Adrenal gland (tissue), 12 donors: ENCODE results near the gene ARHGAP44. TPM values are rescaled to one million over a fixed set of nuclear protein-coding genes. Genes with fewer than 3 reads are reported as not detected.

ENCODE experiments used
- DNase-seq, 7 donors: peaks; one replicate each; pipeline ENCODE4 v3.0.0-alpha.2; 2019 to 2020
- H3K27ac ChIP-seq, 5 donors: fragments of 200-600 bp; sonication (generic) in 4 of 5; 1 replicate in 3 of 5; 2 replicates in 2 of 5; pipeline versions ENCODE4 v1.5.1 to v1.8.0; 2016 to 2020; ENCODE audit warnings: mild to moderate bottlenecking in 1 of 5
- H3K27me3 ChIP-seq: fragments of 200-600 bp; 2 replicates; pipeline ENCODE4 v1.8.0; 2021
- H3K36me3 ChIP-seq, 2 donors: fragments of 200-600 bp; replicated peaks in 1 of 2; 1 replicate in 1 of 2; 2 replicates in 1 of 2; pipeline versions ENCODE4 v1.5.1 to v1.8.0; 2018 to 2022
- H3K4me1 ChIP-seq, 2 donors: fragments of 200-600 bp; replicated peaks in 1 of 2; 1 replicate in 1 of 2; 2 replicates in 1 of 2; pipeline versions ENCODE4 v1.5.1 to v1.8.0; 2018 to 2021
- H3K4me3 ChIP-seq, 4 donors: fragments of 200-600 bp; sonication (generic) in 3 of 4; one replicate each; pipeline ENCODE4 v1.5.1; 2016 to 2018
- H3K9me3 ChIP-seq, 3 donors: fragments of 200-600 bp; sonication (generic) in 1 of 3; replicated peaks in 1 of 3; 1 replicate in 2 of 3; 2 replicates in 1 of 3; pipeline versions ENCODE4 v1.5.1 to v1.8.0; 2016 to 2021
- CTCF ChIP-seq, 6 experiments: fragments of 450-650 bp in 4 of 6; fragments of 200-600 bp in 2 of 6; sonication (generic) in 1 of 6; IDR thresholded peaks; 1 replicate in 5 of 6; 2 replicates in 1 of 6; pipeline versions ENCODE4 v1.5.1 to v1.8.0; 2016 to 2021; ENCODE audit warnings: antibody characterized with exemption in 6 of 6, mild to moderate bottlenecking in 2 of 6, moderate library complexity in 1 of 6
- POLR2A ChIP-seq, 2 donors: fragments of 450-650 bp; IDR thresholded peaks; one replicate each; pipeline ENCODE4 v1.6.1; 2017; ENCODE audit warnings: antibody characterized with exemption in 2 of 2, mild to moderate bottlenecking in 2 of 2, moderate library complexity in 1 of 2
- WGBS, 4 donors: extraction: QIAGEN DNeasy Blood & Tissue Kit in 2 of 4; methylation state at CpG; one replicate each; pipeline versions ENCODE4 v1.1.5 to v1.1.7; 2013 to 2017; 5-methylcytosine and 5-hydroxymethylcytosine counted together
- intact Hi-C, 2 donors: fragments of 100-400 bp; cut with DNase I; formaldehyde crosslinking; loops; one replicate each; pipeline versions ENCODE4 v1.14.1 to v1.15.0; 2022 to 2023
- polyA plus RNA-seq, 3 donors: library from polyadenylated mRNA; stranded (reverse); fragments of 200-250 nt in 2 of 3; fragments of 350-450 nt in 1 of 3; fragmentation: Illumina TruSeq in 1 of 3; extraction: RNeasy Lipid Tissue Mini Kit (QIAGEN cat#74804) in 1 of 3; gene quantifications; one replicate each; pipeline ENCODE4 v1.2.3, GENCODE V29; 2013 to 2014
- total RNA-seq, 9 donors: library from RNA; depleted of rRNA in 4 of 9; stranded (reverse); fragments of >200 nt in 4 of 9; fragments of 120-200 nt in 1 of 9; fragmentation: NEBNext Ultra II Directional in 1 of 9; extraction: Animal tissue kit (Norgen Biotek cat#: 25700) in 1 of 9; gene quantifications; one replicate each; pipeline versions ENCODE4 v1.1.0 to v1.2.4, GENCODE V29; 2013 to 2023
- donor health status: healthy with polysubstance abuse.
- donor health status: Bipolar disorder and iron deficiency.
- donor health status: DM: yes; HTN: yes; CAD: no.
- donor health status: DM: no; HTN: no; CAD: no.
- donor health status: DM: no; HTN: no; CAD: no.
- donor health status: DM: yes; HTN: yes; CAD: no.

Gene ARHGAP44
- total and polyA plus RNA-seq, 12 donors = 1.1 to 45.2 (median 2.6) TPM

GRCh38 chr17:12911239-12911638, 121.9 kb downstream of the ARHGAP44 start:
- no peaks in the 10 kb centered on the region for H3K27me3 ChIP-seq
- WGBS, 4 donors = 50 to 68% (median 59%) methylated on average over 4 of the region's 4 CpGs

DNA sequence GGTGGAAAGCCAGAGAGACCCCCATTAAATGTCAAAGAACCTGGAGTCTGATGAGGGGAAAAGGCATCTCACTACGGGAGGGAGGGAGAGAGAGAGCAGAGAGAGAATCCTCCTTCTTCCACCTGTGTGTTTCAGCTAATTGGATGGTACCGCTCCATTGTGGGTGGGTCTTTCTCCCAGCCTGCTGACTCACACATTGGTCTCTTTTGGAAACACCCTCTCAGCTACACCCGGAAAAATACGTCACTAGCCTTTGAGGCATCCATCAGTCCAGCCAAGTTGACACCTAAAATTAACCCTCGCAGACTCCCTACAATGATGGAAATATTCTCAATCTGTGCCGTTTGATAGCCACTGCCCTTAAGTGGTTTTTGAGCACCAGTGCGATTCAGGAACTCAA, 128.1 kb downstream of the ARHGAP44 start:
- no peak for DNase-seq
- Histone ChIP-seq H3K36me3 (no peaks in the 10 kb centered on the region), H3K27ac (no peak overlapping the region), H3K4me3 (no peak overlapping the region), H3K4me1 (no peaks in the 10 kb centered on the region), H3K27me3 (no peaks in the 10 kb centered on the region), H3K9me3 (no peaks in the 10 kb centered on the region)
- 77 to 84% (median 80%) methylated on average over 7 of the region's 7 CpGs for WGBS, 4 donors
- no peak for TF ChIP-seq POLR2A (IDR thresholded peaks at IDR 0.05)
- no peak for TF ChIP-seq CTCF (IDR thresholded peaks at IDR 0.05)
- intact Hi-C loops = no loop called here

More at GRCh38 chr17:12911239-12911638, 121.9 kb downstream of the ARHGAP44 start:
- H3K4me1 ChIP-seq = no peaks in the 10 kb centered on the region
- no peak for DNase-seq
- no peak overlapping the region for H3K27ac ChIP-seq
- TF ChIP-seq CTCF (IDR thresholded peaks at IDR 0.05) (no peak), POLR2A (IDR thresholded peaks at IDR 0.05) (no peak)
- no peaks in the 10 kb centered on the region for H3K9me3 ChIP-seq
- no peak overlapping the region for H3K4me3 ChIP-seq
- no peaks in the 10 kb centered on the region for H3K36me3 ChIP-seq
- intact Hi-C loops = no loop called here

DNA sequence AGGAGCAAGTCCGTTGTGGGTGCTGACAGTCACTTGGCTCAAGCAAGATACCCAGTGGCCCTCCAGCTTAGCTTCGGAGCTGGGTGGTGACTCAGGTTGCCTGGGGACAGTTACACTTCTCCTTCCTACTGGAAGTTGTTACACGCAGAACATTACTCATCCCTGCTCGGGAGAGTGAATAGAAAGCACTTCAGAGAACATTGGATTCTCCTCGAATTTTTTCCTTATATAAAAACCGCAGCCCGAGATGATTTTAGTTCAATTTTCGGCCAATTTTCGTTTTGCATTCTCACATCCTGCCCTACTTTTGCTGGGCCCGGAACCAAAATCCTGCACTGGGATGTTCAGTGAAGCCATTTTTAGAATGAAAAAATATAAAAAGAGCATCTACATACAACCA, 128.8 kb downstream of the ARHGAP44 start:
- Histone ChIP-seq H3K4me3 (no peak overlapping the region), H3K27me3 (no peaks in the 10 kb centered on the region), H3K27ac (no peak overlapping the region), H3K4me1 (no peaks in the 10 kb centered on the region), H3K9me3 (no peaks in the 10 kb centered on the region), H3K36me3 (no peaks in the 10 kb centered on the region)
- WGBS, 4 donors = 81 to 89% (median 85%) methylated on average over 9 to 10 of the region's 10 CpGs
- no peak for DNase-seq
- intact Hi-C loops = no loop called here
- TF ChIP-seq CTCF (IDR thresholded peaks at IDR 0.05) (no peak), POLR2A (IDR thresholded peaks at IDR 0.05) (no peak)

- intact Hi-C loops = no loop called here
- H3K4me1 ChIP-seq = no peaks in the 10 kb centered on the region
- no peaks in the 10 kb centered on the region for H3K27me3 ChIP-seq
- H3K27ac ChIP-seq = no peak overlapping the region
- H3K9me3 ChIP-seq = no peaks in the 10 kb centered on the region
- no peaks in the 10 kb centered on the region for H3K36me3 ChIP-seq
- TF ChIP-seq CTCF (IDR thresholded peaks at IDR 0.05) = no peak
- TF ChIP-seq POLR2A (IDR thresholded peaks at IDR 0.05) = no peak
- DNase-seq = no peak
- WGBS, 4 donors = 76 to 83% (median 81%) methylated on average over 4 of the region's 4 CpGs
- H3K4me3 ChIP-seq = no peak overlapping the region
Measured at GRCh38 chr17:12922120-12922519, 132.8 kb downstream of the ARHGAP44 start.
